K562 (cell line): ENCODE data around the gene SLC9C2. TPM values are rescaled to one million over a fixed set of nuclear protein-coding genes. Genes with fewer than 3 reads are reported as not detected.

Experiments
- ATAC-seq: fragments of 200-7000 bp; cut with Tn5 transposase; 3 replicates; pipeline ENCODE4 v1.9.1; 2020; ENCODE audit warnings: moderate library complexity
- BruUV-seq: library from RNA; stranded (reverse); fragments of 400-500 nt; replicated peaks from 2 replicates; lab custom pipeline; 2021; lab: Mats Ljungman, UMichigan
- CTCF ChIA-PET: fragments of 300-600 bp; formaldehyde crosslinking; extraction: SDS; loops from one replicate; lab custom pipeline; 2021; ENCODE audit warnings: low intra/inter-chr PET ratio; lab: Yijun Ruan, JAX
- POLR2A ChIA-PET: fragments of 300-600, 350-650 bp; sonication (Branson Sonifier 250); formaldehyde crosslinking; extraction: SDS; loops from one replicate; lab custom pipeline; 2021; ENCODE audit warnings: antibody characterized with exemption, inconsistent platforms; lab: Yijun Ruan, JAX
- DNase-seq, 4 experiments: peaks; one replicate each; pipeline versions ENCODE4 v3.0.0 to v3.0.0-alpha.2; 2011 to 2018; ENCODE audit warnings: low spot score in 3 of 4, mixed read lengths in 3 of 4; ENCODE audit errors: extremely low read depth in 1 of 4
- FAIRE-seq: peaks from 2 replicates; lab custom pipeline; 2011; peaks lifted over from hg19 to GRCh38; lab: Jason Lieb, UNC
- H2AFZ ChIP-seq: 2 replicates; pipeline ENCODE4 v1.6.0; 2011; ENCODE audit warnings: low read depth, low read length, control low read depth, inconsistent platforms
- H3K27ac ChIP-seq: fragments of 200-600 bp; 3 replicates; pipeline ENCODE4 v1.8.0; 2011; ENCODE audit warnings: low read depth, mild to moderate bottlenecking, control low read depth, inconsistent platforms, low read length, moderate library complexity, mixed read lengths; ENCODE audit errors: extremely low read depth
- H3K27me3 ChIP-seq, 2 experiments: fragments of 300-600 bp in 1 of 2; 2 replicates in 1 of 2; 3 replicates in 1 of 2; pipeline versions ENCODE4 v1.6.0 to v1.8.0; 2011; ENCODE audit warnings: inconsistent platforms in 2 of 2, low read length in 2 of 2, mild to moderate bottlenecking in 1 of 2, mixed read lengths in 1 of 2, moderate library complexity in 1 of 2; ENCODE audit not compliant: control insufficient read depth in 2 of 2, insufficient read depth in 2 of 2
- H3K36me3 ChIP-seq: fragments of 300-600 bp; 3 replicates; pipeline ENCODE4 v1.8.0; 2011; ENCODE audit warnings: mild to moderate bottlenecking, low read length, inconsistent platforms; ENCODE audit not compliant: control insufficient read depth, insufficient read depth
- H3K4me1 ChIP-seq, 2 experiments: fragments of 200-600 bp in 1 of 2; replicated peaks in 1 of 2; 2 replicates in 1 of 2; 3 replicates in 1 of 2; pipeline versions ENCODE4 v1.5.1 to v1.8.0; 2011; ENCODE audit warnings: inconsistent platforms in 2 of 2, low read length in 2 of 2, mild to moderate bottlenecking in 1 of 2, mixed read lengths in 1 of 2, moderate library complexity in 1 of 2; ENCODE audit not compliant: control insufficient read depth in 2 of 2, insufficient read depth in 2 of 2
- H3K4me2 ChIP-seq: 2 replicates; pipeline ENCODE4 v1.6.1; 2011; ENCODE audit warnings: low read length, control low read depth, inconsistent platforms, mixed read lengths; ENCODE audit not compliant: insufficient read depth
- H3K4me3 ChIP-seq: fragments of 200-600 bp; sonication (generic), shearing (Covaris generic); 2 replicates; pipeline ENCODE4 v1.5.1; 2016; ENCODE audit warnings: control low read depth, inconsistent platforms
- H3K79me2 ChIP-seq: fragments of 200-600 bp; 3 replicates; pipeline ENCODE4 v1.8.0; 2011; ENCODE audit warnings: low read length, inconsistent platforms; ENCODE audit not compliant: control insufficient read depth, insufficient read depth
- H3K9ac ChIP-seq, 2 experiments: 2 replicates each; pipeline versions ENCODE4 v1.6.0 to v1.6.1; 2011; ENCODE audit warnings: low read depth in 2 of 2, low read length in 2 of 2, control low read depth in 1 of 2, inconsistent platforms in 1 of 2, mild to moderate bottlenecking in 1 of 2, mixed read lengths in 1 of 2; ENCODE audit not compliant: insufficient read depth in 1 of 2
- H3K9me1 ChIP-seq: one replicate; pipeline ENCODE4 v1.6.0; 2011; ENCODE audit warnings: inconsistent platforms, mild to moderate bottlenecking, low read length, moderate library complexity; ENCODE audit not compliant: control insufficient read depth, insufficient read depth
- H3K9me3 ChIP-seq: replicated peaks from 2 replicates; pipeline ENCODE4 v1.5.1; 2011; ENCODE audit warnings: low read depth, low read length, inconsistent platforms; ENCODE audit not compliant: control insufficient read depth, insufficient read depth
- H4K20me1 ChIP-seq: replicated peaks from 2 replicates; pipeline ENCODE4 v1.6.1; 2011; ENCODE audit warnings: low read length, inconsistent platforms, mixed read lengths; ENCODE audit not compliant: control insufficient read depth, insufficient read depth
- CC2D1A ChIP-seq: fragments of 450-650 bp; IDR thresholded peaks from 2 replicates; pipeline ENCODE4 v1.6.1; 2017; ENCODE audit warnings: mild to moderate bottlenecking
- CHAMP1 ChIP-seq: fragments of 450-650 bp; IDR thresholded peaks from 2 replicates; pipeline ENCODE4 v1.6.1; 2016; ENCODE audit warnings: mild to moderate bottlenecking
- CREB5 ChIP-seq: fragments of 250-450 bp; sonication (Bioruptor Pico); IDR thresholded peaks from 2 replicates; pipeline ENCODE4 v1.5.0; 2020; ENCODE audit warnings: mild to moderate bottlenecking
- DACH1 ChIP-seq: fragments of 450-650 bp; IDR thresholded peaks from 2 replicates; pipeline ENCODE4 v1.6.1; 2018; ENCODE audit not compliant: partially characterized antibody
- DLX4 ChIP-seq: fragments of 250-450 bp; sonication (Bioruptor Pico); IDR thresholded peaks from 2 replicates; pipeline ENCODE4 v1.6.1; 2021; ENCODE audit warnings: mild to moderate bottlenecking
- MAX ChIP-seq: sonication (generic); formaldehyde crosslinking; IDR thresholded peaks from 2 replicates; pipeline ENCODE4 v1.9.0; 2022; ENCODE audit warnings: mild to moderate bottlenecking, missing genetic modification reagents
- RBFOX2 ChIP-seq: fragments of 200-400 bp; formaldehyde crosslinking; IDR thresholded peaks from 2 replicates; pipeline ENCODE4 v1.6.1; 2017; ENCODE audit warnings: low read depth, mild to moderate bottlenecking, low read length, moderate library complexity
- RCOR1 ChIP-seq, 2 experiments: IDR thresholded peaks; 2 replicates each; pipeline ENCODE4 v1.6.1; 2012; ENCODE audit warnings: low read depth in 2 of 2, low read length in 2 of 2, borderline replicate concordance in 1 of 2, improper control_type of control experiment in 1 of 2
- SMAD3 ChIP-seq: fragments of 450-650 bp; formaldehyde crosslinking; conservative IDR thresholded peaks from 2 replicates; pipeline ENCODE4 v1.4.0; 2020; ENCODE audit warnings: mild to moderate bottlenecking
- TFAP4 ChIP-seq: sonication (generic); formaldehyde crosslinking; IDR thresholded peaks from 2 replicates; pipeline ENCODE4 v1.8.0; 2022; ENCODE audit warnings: missing genetic modification reagents, mild to moderate bottlenecking, moderate library complexity, borderline replicate concordance
- ZBTB33 ChIP-seq: sonication (generic); formaldehyde crosslinking; IDR thresholded peaks from 2 replicates; pipeline ENCODE4 v1.8.1; 2023; ENCODE audit warnings: mild to moderate bottlenecking, missing genetic modification reagents
- WGBS: fragments of 100-300 bp; shearing (Covaris generic); methylation state at CpG from one replicate; pipeline ENCODE4 v1.1.6; 2016; ENCODE audit warnings: low coverage, mixed read lengths; ENCODE audit not compliant: insufficient coverage; ENCODE audit errors: missing lambda C conversion rate; 5-methylcytosine and 5-hydroxymethylcytosine counted together
- in situ Hi-C: fragments of 300-500 bp; cut with MboI; formaldehyde crosslinking; loops from 4 replicates; pipeline ENCODE4 v1.15.0; 2018; ENCODE audit warnings: inconsistent platforms, mixed read lengths
- intact Hi-C: fragments of 100-400 bp; cut with micrococcal nuclease; formaldehyde crosslinking; loops from 2 replicates; pipeline ENCODE4 v1.14.2; 2022
- polyA plus RNA-seq, 8 experiments: library from polyadenylated mRNA; depleted of rRNA in 4 of 8; stranded (reverse) in 5 of 8; unstranded in 3 of 8; fragments of >200 nt; fragmentation: Nextera tagmentation in 2 of 8; fragmentation: Illumina TruSeq in 1 of 8; extraction: Ambion mirVana in 2 of 8; extraction: Trizol in 1 of 8; gene quantifications; 2 replicates each; pipeline versions ENCODE4 v1.2.1 to v1.2.3, GENCODE V29; 2011 to 2014; ENCODE audit warnings: inconsistent platforms in 1 of 8, missing spikeins in 1 of 8
- total RNA-seq, 7 experiments: library from RNA; depleted of rRNA in 6 of 7; stranded (reverse); fragments of >200 nt in 6 of 7; fragmentation: Illumina TruSeq in 2 of 7; extraction: Trizol in 2 of 7; gene quantifications; 2 replicates each; pipeline versions ENCODE4 v1.2.1 to v1.2.3, GENCODE V29; 2011 to 2021; ENCODE audit warnings: low replicate concordance in 1 of 7

Gene SLC9C2
- total and polyA plus RNA-seq, 9 of the 15 experiments (the other 6 are each of a cell fraction or from before 2014, with no cell fraction given): 0.11 to 0.22 (median 0.15) TPM; not detected in 5

GRCh38 chr1:173562813-173563212, 40.1 kb downstream of the SLC9C2 start:
- WGBS: 27% methylated on average over 6 of the region's 6 CpGs
- no peaks in the 10 kb centered on the region for H3K27me3 ChIP-seq
- no peak overlapping the region for H3K27ac ChIP-seq
- DNase-seq: peak in 2 of 4 experiments; percentile 35 to 56
- CTCF ChIA-PET: interaction anchor here (0.7 kb wide), 1 partner anchor 187 kb away, joined by 3 read pairs; no protein-coding TSS in a partner anchor
- H3K9ac ChIP-seq: no peak overlapping the region
- FAIRE-seq: peak; percentile 29
- in situ Hi-C loops: no loop called here
- intact Hi-C loops: no loop called here
- H3K36me3 ChIP-seq: no peaks in the 10 kb centered on the region
- no peaks in the 10 kb centered on the region for H3K9me3 ChIP-seq
- no peaks in the 10 kb centered on the region for H4K20me1 ChIP-seq
- no peak overlapping the region for H3K4me2 ChIP-seq
- no peak overlapping the region for H3K4me3 ChIP-seq
- POLR2A ChIA-PET: interaction anchor here (1.3 kb wide), 1 partner anchor 9 kb away, joined by 4 read pairs; no protein-coding TSS in a partner anchor
- no peaks in the 10 kb centered on the region for H3K79me2 ChIP-seq
- H3K9me1 ChIP-seq: no peaks in the 10 kb centered on the region
- no TSS peak for BruUV-seq
- H3K4me1 ChIP-seq: no peaks in the 10 kb centered on the region
- H2AFZ ChIP-seq: no peak overlapping the region; the same call in 1 of the 2 replicates
- peak; percentile 90 for ATAC-seq
- no peak for TF ChIP-seq DLX4 (CRISPR knock-in tag)
- 0 out of 2 replicates have a peak, but pooled peaks have one; percentile 24 for TF ChIP-seq TFAP4
- no peak for TF ChIP-seq RBFOX2
- TF ChIP-seq SMAD3 (CRISPR knock-in tag): no peak
- TF ChIP-seq MAX: no peak
- TF ChIP-seq ZBTB33 (CRISPR knock-in tag): peak; percentile 99
- 0 out of 2 replicates have a peak, but pooled peaks have one; percentile 45 for TF ChIP-seq CC2D1A
- peak in 1 of 2 experiments; percentile 40; a peak in 1 of 4 replicates for TF ChIP-seq RCOR1 (IDR thresholded peaks at IDR 0.05; ENCODE audit: borderline replicate concordance in 1 of 2, low read depth in 2 of 2, low read length in 2 of 2)
- no peak for TF ChIP-seq DACH1
- no peak for TF ChIP-seq CREB5
- TF ChIP-seq CHAMP1: peak; percentile 35; the same call in 1 of the 2 replicates
